H7 (cell line): ENCODE results near the gene LCP2. TPM values are rescaled to one million over a fixed set of nuclear protein-coding genes. Genes with fewer than 3 reads are reported as not detected.

Source experiments
- DNase-seq: peaks from one replicate; pipeline ENCODE4 v3.0.0; 2012
- H3K27me3 ChIP-seq: 2 replicates; pipeline ENCODE4 v1.6.0; 2011; ENCODE audit warnings: mild to moderate bottlenecking, low read length; ENCODE audit not compliant: control insufficient read depth, insufficient read depth
- H3K36me3 ChIP-seq: replicated peaks from 2 replicates; pipeline ENCODE4 v1.5.1; 2011; ENCODE audit warnings: low read length; ENCODE audit not compliant: control insufficient read depth, insufficient read depth
- H3K4me3 ChIP-seq: 2 replicates; pipeline ENCODE4 v1.5.1; 2011; ENCODE audit warnings: low read depth, mild to moderate bottlenecking, control low read depth, low read length, moderate library complexity; ENCODE audit not compliant: insufficient read depth
- total RNA-seq: library from RNA; depleted of rRNA; stranded (reverse); fragments of >200 nt; shearing (Covaris generic); gene quantifications from 2 replicates; pipeline ENCODE4 v1.2.3, GENCODE V29; 2014

The LCP2 gene
- total RNA-seq, 1 experiment from 2014 or later = 0.21 TPM

DNA sequence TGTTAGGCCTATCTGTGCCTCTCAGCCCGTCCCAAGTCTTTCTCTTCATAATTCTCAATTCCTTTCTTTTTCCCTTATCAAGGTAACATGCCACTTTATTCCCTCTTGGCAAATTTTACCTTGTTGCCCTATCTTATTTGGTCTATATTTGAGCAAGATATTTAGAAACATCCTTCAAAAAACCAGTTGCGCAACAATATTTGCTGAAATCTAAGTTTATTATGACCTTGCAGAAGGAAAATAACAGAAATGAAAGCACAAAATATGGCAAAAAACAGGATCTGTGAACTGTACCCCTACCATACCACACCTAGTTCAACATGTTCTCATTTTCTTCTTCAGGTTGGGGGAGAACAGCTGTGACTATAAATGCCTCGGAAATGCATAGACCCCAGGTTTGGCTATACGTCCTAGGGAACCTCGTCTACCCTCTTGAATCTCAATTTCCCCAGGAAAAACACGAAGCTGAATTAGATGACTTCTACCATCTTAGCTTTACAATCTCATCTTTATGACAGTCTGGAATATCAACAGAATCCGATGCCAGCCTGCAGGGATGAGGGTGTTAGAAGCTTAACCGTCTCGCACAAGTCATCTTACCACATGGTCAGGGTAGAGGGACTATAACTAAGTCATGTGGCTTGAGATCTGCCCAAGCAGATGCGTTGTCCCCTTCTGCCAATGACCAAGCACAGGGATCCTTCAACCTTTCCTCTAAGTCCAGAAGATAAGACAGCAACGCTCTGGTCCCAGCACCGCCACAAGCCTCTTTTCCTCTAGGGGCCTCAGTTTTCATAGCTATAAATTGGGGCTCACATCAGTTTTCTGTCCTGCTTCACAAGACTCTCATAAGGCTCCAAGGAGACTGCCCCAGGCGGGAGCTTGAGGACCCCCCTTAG, 1.3 kb downstream of the LCP2 start:
- Histone ChIP-seq H3K36me3 (no peaks in the 10 kb centered on the region), H3K4me3 (no peak overlapping the region), H3K27me3 (peaks cover 2% of the 10 kb centered on the region; the same call in 1 of the 2 replicates)
- no peak for DNase-seq

DNA sequence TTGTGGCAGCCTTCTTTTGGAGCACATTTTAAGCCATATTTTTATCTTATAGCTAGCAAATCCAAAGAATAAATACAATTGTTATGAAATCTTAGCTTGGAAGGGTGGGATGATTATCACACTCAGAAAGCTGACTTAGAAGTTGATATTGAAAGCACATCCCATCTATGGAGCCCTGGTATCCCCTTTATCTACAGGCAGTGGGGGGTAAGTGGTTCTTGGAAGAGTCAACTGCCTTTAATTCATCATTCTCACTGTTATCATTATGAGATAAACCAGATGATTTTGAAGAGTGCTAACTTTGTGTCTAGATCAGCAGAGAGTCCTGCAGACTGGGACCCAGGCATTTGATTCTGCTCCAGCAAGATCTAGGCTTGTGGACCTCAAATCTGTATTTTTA, 3.0 kb downstream of the LCP2 start:
- no peak overlapping the region for H3K4me3 ChIP-seq
- H3K27me3 ChIP-seq = peaks cover 2% of the 10 kb centered on the region; the same call in 1 of the 2 replicates
- DNase-seq = no peak
- H3K36me3 ChIP-seq = no peaks in the 10 kb centered on the region

DNA sequence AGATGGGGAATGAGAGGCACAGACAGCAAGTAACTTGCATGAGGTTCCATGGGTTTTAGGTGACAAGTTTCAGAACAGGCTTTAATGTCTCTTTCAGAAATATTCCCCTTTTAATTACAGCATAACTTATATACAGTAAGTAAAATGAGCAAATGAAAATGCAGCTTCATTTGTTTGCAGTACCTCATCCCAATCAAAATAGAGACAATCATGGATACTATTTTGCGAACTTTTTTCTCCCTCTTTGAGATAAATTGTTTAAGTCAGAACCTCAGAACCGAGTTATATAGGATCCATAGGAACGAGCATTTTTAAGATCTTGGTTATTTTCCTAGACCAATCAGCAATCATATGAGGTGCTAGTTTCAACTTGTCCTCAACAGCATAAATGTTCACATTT, 3.5 kb downstream of the LCP2 start:
- Histone ChIP-seq H3K4me3 (no peak overlapping the region), H3K36me3 (no peaks in the 10 kb centered on the region), H3K27me3 (peaks cover 2% of the 10 kb centered on the region; the same call in 1 of the 2 replicates)
- DNase-seq = no peak

DNA sequence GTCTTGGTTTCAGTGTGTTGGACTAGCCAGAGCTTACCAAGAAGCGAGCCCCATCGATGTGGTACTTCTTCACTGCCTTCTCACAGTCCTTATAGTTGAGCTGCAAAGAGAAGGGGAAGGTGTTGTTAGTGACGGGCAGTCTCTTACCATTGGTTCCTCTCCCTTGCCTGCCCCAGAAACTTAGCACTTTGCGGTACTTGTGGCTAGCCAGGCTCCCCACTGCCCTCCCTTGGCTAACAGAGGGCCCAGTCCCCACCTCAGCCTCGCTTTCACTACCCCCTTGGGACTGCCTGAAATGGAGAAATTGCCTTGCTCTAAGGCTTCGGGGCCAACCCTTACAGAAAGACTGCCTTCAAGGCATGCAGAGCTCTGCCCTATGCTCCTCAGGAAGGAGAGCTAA, 4.3 kb downstream of the LCP2 start:
- H3K4me3 ChIP-seq = no peak overlapping the region
- H3K36me3 ChIP-seq = no peaks in the 10 kb centered on the region
- peaks cover 2% of the 10 kb centered on the region; the same call in 1 of the 2 replicates for H3K27me3 ChIP-seq
- no peak for DNase-seq

DNA sequence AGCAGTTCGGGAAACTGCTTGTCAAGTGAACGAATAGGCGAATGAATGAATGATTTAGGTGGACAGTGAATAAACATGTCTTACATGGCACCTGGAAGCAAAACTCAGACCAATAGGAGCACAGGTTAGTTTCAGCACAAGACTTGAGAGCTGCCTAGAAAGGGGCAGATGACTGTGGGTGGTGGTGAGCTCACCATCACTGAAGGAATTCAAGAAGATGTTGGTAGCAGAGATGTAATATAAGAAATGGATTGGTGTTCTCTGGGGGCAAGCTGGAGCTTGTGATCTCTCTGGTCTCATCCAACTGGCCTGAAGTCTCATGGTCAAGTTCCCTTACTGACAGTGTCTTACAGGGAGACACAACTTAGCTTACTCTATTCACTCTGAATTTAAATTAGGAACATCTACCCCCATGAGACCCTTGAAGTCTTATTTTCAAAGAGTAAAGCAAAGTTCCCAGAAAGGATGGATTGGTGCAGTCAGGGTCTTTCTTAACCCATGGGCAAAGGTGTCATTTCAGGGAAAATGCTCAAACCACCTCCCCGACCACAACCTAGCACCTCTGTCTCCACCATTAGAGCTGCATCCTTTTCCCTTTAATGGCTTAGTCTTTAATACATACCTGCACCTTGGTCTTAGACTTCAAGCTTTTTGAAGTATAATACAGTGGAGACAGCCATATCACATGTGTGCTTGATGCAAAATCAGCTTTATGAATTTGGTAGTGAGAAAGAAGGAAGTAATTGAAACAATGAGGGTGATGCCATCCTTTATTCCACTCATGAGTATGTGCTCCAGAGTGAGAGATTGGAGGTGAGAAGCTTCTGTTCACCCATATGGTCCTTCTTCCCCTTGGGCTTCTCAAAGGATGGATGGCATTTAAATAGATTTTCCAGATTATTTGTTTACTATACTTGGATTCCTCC, 5.1 kb downstream of the LCP2 start:
- Histone ChIP-seq H3K4me3 (no peak overlapping the region), H3K36me3 (no peaks in the 10 kb centered on the region), H3K27me3 (peaks cover 2% of the 10 kb centered on the region; the same call in 1 of the 2 replicates)
- DNase-seq = no peak

DNA sequence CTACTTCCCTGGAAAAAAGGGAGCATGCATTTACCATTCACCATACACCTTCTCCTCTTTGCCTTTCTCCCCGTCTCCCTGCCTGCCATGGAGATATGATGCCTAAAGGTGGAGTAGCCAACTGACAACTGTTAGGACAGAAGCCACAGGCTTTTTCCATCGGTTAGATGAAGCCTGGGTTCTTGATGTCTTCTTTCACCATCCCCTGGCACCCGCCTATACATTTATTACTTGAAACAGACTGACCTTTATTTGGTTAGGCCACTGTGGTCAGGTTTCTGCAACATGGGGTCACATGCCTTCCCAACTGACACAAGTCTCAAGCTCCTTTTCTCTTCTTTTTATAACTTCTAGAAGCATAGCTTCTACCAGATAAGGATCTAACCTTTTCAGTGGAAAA, 7.1 kb downstream of the LCP2 start:
- Histone ChIP-seq H3K36me3 (no peaks in the 10 kb centered on the region), H3K27me3 (no peaks in the 10 kb centered on the region), H3K4me3 (no peak overlapping the region)
- DNase-seq = no peak

DNA sequence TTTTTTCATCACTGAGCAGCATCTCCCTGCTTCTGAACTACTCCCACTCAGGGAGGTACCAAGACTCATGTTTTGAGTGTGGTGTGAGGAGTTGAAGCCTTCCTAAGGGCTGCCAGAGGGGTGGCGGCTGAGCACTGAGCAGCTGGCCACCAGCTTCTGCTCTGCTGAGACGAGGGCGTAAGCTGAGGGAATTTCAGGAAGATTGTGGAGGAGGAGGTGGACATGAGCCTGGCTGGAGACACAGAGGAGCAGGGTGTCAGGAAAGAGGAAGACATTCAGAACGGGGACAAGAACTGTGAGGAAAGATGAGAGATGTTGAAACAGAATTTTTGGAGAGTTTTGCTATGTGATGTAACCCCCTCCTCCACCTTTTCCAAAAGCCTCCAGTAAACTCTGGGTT, 7.8 kb downstream of the LCP2 start:
- no peak for DNase-seq
- Histone ChIP-seq H3K27me3 (no peaks in the 10 kb centered on the region), H3K36me3 (no peaks in the 10 kb centered on the region), H3K4me3 (no peak overlapping the region)

DNA sequence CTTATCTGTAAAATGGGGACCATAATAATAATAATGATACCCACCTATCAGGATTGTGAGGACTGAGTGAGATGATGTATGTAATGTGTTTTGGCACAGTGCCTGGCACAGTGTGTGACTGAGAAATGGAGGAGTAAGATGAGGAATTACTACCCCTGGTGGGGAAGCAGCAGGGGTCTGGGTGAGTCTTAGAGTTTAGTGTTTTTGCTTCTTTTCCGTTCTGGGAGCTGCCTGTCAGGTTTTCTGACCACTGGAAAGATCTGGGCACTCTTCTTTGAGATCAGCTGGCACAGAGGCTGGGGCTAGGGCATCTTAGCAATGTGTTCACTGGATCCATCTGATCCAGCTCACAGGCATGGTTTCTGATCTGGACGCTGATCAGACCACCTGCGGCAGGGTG, 8.5 kb downstream of the LCP2 start:
- Histone ChIP-seq H3K4me3 (no peak overlapping the region), H3K36me3 (no peaks in the 10 kb centered on the region), H3K27me3 (no peaks in the 10 kb centered on the region)
- DNase-seq = no peak

DNA sequence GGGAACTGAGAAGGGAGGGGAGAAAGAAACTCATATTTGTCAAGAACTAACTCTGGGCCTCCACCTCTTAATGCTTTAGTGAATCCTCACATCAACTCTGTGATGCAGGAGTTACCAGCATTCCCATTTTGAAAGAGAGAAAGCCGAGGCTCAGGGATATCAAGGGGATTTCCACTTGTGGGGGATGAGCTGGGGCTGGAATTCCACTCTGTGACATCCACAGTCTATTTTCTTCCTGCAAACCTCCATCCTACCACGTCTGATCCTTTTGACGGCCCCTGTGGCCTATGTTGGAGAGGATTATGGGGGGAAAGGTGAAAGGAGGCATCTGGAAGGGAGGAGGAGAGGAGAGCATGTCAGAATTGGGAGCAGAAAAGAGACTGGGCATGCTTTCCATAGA, 9.0 kb downstream of the LCP2 start:
- no peaks in the 10 kb centered on the region for H3K36me3 ChIP-seq
- no peak overlapping the region for H3K4me3 ChIP-seq
- DNase-seq = no peak
- no peaks in the 10 kb centered on the region for H3K27me3 ChIP-seq

DNA sequence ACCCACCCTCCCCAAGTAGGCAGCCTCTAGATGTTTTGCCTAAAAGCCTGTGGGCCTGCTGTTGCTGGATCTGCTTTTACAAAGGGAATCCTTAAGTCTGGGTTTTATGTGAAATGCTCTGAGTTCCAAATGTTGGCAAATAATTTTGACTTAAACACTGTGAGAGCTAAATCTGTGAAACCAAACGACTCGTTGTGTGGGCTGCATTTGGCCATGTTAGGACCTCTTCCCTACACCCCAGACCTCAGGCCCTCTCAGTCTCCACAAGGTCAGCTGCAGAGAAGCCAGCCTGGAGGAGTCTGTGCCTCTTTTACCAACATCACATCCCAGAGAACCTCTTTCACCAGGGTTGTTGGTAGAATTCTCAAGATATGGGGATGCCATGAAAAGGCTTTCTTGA, 9.4 kb downstream of the LCP2 start:
- DNase-seq = no peak
- H3K4me3 ChIP-seq = no peak overlapping the region
- no peaks in the 10 kb centered on the region for H3K27me3 ChIP-seq
- H3K36me3 ChIP-seq = no peaks in the 10 kb centered on the region

DNA sequence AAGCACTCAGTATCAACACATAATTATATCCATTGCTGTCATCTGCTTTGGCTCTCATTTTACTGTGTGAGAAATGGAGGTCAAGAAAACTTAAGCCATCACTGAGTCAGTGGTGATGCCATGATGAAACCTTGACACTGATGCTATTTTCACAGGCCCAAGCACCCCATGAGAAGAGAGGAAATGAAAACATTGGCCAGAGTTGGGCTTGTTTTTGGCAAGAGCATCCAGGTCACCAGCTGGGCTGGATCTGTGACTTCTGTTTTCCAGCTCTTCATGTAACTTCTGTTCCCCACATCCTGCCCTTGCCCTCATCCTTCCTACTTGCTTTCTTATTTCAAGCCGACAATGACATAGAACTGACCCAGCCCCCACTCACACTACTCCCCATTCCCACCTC, 10.0 kb downstream of the LCP2 start:
- Histone ChIP-seq H3K4me3 (no peak overlapping the region), H3K36me3 (no peaks in the 10 kb centered on the region), H3K27me3 (no peaks in the 10 kb centered on the region)
- no peak for DNase-seq

DNA sequence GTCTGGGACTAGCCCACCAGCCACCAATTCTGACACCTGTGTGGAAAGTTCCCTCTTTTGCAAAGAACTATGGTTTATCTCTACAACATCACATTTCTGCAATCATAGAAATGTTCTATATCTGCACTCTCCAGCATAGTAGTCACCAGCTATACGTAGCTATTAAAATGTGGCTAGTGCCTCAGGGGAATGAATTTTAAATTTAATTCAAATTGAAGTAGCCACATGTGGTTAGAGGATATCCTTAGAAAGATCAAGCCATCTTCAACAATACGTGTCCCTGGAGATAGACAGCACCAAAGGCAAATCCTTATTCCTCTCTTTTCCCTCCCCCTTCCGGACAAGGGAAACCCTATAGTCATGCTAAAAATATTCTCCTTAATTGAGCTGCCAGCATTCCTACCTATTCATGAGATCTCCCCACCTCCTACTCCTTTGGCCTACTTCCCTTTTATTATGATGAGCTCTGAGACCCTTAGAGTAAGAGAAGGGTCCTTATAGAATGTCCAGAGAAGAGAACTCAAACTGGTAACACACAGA, 11.1 kb downstream of the LCP2 start:
- peak; percentile 29 for DNase-seq
- Histone ChIP-seq H3K27me3 (no peaks in the 10 kb centered on the region), H3K4me3 (no peak overlapping the region), H3K36me3 (no peaks in the 10 kb centered on the region)

DNA sequence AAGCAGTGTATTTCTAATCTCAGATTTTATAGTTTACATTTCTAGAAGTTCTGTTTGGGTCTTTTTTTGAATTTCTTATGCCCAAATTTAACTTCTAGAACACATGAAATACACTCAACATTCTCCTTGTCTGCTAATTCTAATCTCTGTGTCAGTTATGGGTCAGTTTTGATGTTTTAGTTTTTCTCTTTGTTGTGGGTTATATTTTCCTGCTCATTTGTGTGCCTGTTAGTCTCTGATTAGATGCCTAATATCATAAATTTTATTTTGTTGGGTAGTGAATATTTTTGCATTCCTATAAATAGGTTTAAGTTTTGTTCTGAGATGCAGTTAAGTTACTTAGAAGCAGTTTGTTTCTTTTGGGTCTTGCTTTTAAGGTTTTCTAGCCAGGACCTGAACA, 12.4 kb downstream of the LCP2 start:
- DNase-seq = no peak
- H3K27me3 ChIP-seq = no peaks in the 10 kb centered on the region
- H3K4me3 ChIP-seq = no peak overlapping the region
- H3K36me3 ChIP-seq = no peaks in the 10 kb centered on the region

DNA sequence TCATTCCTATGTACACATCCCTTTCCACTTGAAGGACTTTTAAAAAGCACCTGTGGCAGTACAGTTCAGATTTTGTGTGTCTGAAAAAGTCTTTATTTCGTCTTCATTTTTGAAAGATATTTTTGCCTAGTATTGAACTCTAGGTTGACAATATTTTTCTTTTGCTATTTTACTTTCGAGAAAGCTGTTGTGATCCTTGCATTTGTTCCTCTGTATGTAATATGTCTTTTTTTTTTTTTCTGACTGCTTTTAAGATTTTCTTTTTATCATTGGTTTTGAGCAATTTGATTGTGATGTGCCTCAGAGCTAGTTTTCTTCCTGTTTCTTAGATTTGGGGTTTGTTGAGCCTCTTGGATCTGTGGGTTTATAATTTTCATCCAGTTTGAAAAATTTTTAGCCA, 13.3 kb downstream of the LCP2 start:
- Histone ChIP-seq H3K36me3 (no peaks in the 10 kb centered on the region), H3K27me3 (no peaks in the 10 kb centered on the region), H3K4me3 (no peak overlapping the region)
- no peak for DNase-seq
